ENCODE results near the gene UBB. TPM values are rescaled to one million over a fixed set of nuclear protein-coding genes. Genes with fewer than 3 reads are reported as not detected.

UBB gene
- total and polyA plus RNA-seq, 2 of the 4 experiments (the other 2 are of a cell fraction), result 2,561 to 4,283 TPM

DNA sequence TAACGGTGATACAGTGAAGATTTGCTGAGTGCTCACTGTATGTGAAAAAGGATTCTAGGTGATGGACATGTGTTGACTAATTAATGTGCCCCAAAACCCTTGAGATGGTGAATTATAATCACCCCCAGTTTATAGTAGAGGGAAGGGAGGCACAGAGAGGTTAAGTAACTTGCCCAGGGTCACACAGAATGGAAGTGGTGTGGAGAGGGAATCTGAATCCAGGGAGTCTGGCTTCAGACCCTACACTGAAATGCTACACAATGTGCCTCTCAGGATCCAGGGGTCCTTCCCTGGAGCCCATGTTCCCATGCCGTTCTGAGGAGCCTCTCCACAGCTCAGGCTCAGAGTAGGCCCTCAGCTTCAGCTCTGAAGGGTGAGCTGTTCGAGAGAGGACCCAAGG is 46.1 kb downstream of the UBB start:
- POLR2A ChIA-PET (ENCODE audit: unreplicated experiment), result interaction anchor here (1.0 kb wide), 1 partner anchor 11 kb away, joined by 3 read pairs; no protein-coding TSS in a partner anchor
- no peaks in the 10 kb centered on the region; the same call in 1 of the 2 replicates for H4K20me1 ChIP-seq (ENCODE audit: insufficient read depth, low read length)
- H3K36me3 ChIP-seq (ENCODE audit: control insufficient read depth, insufficient read depth, low read length), result peaks cover 14% of the 10 kb centered on the region; the same call in 1 of the 2 replicates
- peaks cover 6% of the 10 kb centered on the region; the same call in 1 of the 2 replicates for H3K9me1 ChIP-seq (ENCODE audit: insufficient read depth, low read length)
- no peak overlapping the region for H3K56ac ChIP-seq (ENCODE audit: extremely low read depth, insufficient read depth, low read length)
- no peak overlapping the region for H2BK5ac ChIP-seq (ENCODE audit: low read depth, low read length, poor library complexity, severe bottlenecking)
- no peak overlapping the region for H3K4me2 ChIP-seq (ENCODE audit: low read depth, low read length)
- peaks cover 0 to 35% of the 10 kb centered on the region in 2 experiments; a peak in 2 of 4 replicates for H3K79me1 ChIP-seq (ENCODE audit: low read depth in 1 of 2, low read length in 2 of 2)
- intact Hi-C loops (cut with micrococcal nuclease), result no loop called here
- H2AFZ ChIP-seq (replicated peaks; ENCODE audit: low read length, poor library complexity), result no peak overlapping the region
- no peak overlapping the region for H2BK120ac ChIP-seq (ENCODE audit: low read depth, low read length)
- H3K23ac ChIP-seq (ENCODE audit: low read depth, low read length), result no peak overlapping the region
- H4K8ac ChIP-seq (ENCODE audit: low read depth in 2 of 2, low read length in 2 of 2), result no peak overlapping the region
- no peak overlapping the region for H4K91ac ChIP-seq (ENCODE audit: insufficient read depth, low read depth, low read length)
- in situ Hi-C loops (cut with MboI; ENCODE audit: low sequenced_read_pairs), result no loop called here
- no peak overlapping the region for H4K5ac ChIP-seq (ENCODE audit: low read depth, low read length)
- dilution Hi-C loops (cut with HindIII; ENCODE audit: low sequenced_read_pairs, unreplicated experiment), result no loop called here
- H3K27ac ChIP-seq (ENCODE audit: insufficient read depth, low read length), result no peak overlapping the region
- no peak overlapping the region for H2AK9ac ChIP-seq (replicated peaks; ENCODE audit: low read depth, low read length, poor library complexity)
- H3K27me3 ChIP-seq (ENCODE audit: control insufficient read depth, insufficient read depth, low read length), result no peaks in the 10 kb centered on the region
- 82% methylated on average over 2 of the region's 3 CpGs; no CpG with 5 or more reads in 1 of the 2 experiments for WGBS, 2 experiments (ENCODE audit: extremely low coverage in 2 of 2, insufficient read length in 1 of 2)
- ATAC-seq (ENCODE audit: low read depth) (no peak), DNase-seq (no peak)
- no peaks in the 10 kb centered on the region for H3K9me3 ChIP-seq (ENCODE audit: control insufficient read depth, insufficient read depth, low read length)
- no peak overlapping the region for H3K4ac ChIP-seq (ENCODE audit: low read depth, low read length)
- TF ChIP-seq ELK1 (IDR thresholded peaks at IDR 0.05; ENCODE audit: borderline replicate concordance, low read depth, low read length), result no peak
- TF ChIP-seq BHLHE40 (IDR thresholded peaks at IDR 0.05; ENCODE audit: low read depth, low read length), result no peak
- TF ChIP-seq POLR2A (IDR thresholded peaks at IDR 0.05; ENCODE audit: low read depth, low read length), result no peak
- TF ChIP-seq MAFK (IDR thresholded peaks at IDR 0.05; ENCODE audit: low read depth, low read length), result no peak
- TF ChIP-seq FOS (IDR thresholded peaks at IDR 0.05; ENCODE audit: low read depth, low read length), result no peak
- no peak for TF ChIP-seq NFE2L2 (IDR thresholded peaks at IDR 0.05; ENCODE audit: low read depth, low read length)
- no peak for TF ChIP-seq RAD21 (IDR thresholded peaks at IDR 0.05; ENCODE audit: low read length)
- TF ChIP-seq RCOR1 (IDR thresholded peaks at IDR 0.05; ENCODE audit: insufficient replicate concordance, low read length), result no peak
- TF ChIP-seq MAZ (IDR thresholded peaks at IDR 0.05; ENCODE audit: borderline replicate concordance, low read depth, low read length), result no peak
- TF ChIP-seq, protein P1, sequence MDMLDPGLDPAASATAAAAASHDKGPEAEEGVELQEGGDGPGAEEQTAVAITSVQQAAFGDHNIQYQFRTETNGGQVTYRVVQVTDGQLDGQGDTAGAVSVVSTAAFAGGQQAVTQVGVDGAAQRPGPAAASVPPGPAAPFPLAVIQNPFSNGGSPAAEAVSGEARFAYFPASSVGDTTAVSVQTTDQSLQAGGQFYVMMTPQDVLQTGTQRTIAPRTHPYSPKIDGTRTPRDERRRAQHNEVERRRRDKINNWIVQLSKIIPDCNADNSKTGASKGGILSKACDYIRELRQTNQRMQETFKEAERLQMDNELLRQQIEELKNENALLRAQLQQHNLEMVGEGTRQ (IDR thresholded peaks at IDR 0.05; ENCODE audit: low read depth, low read length), result no peak
- TF ChIP-seq CEBPB (IDR thresholded peaks at IDR 0.05; ENCODE audit: low read depth, low read length), result no peak
- no peak for TF ChIP-seq CHD1 (IDR thresholded peaks at IDR 0.05; ENCODE audit: low read depth, low read length)
- TF ChIP-seq RFX5 (IDR thresholded peaks at IDR 0.05; ENCODE audit: low read depth, low read length), result no peak
- TF ChIP-seq MXI1 (IDR thresholded peaks at IDR 0.05; ENCODE audit: borderline replicate concordance, low read depth, low read length), result no peak
- TF ChIP-seq CTCF (conservative IDR thresholded peaks at IDR 0.05; ENCODE audit: low read depth, low read length), result no peak
- TF ChIP-seq SMC3 (IDR thresholded peaks at IDR 0.05; ENCODE audit: low read depth, low read length), result no peak
- H2AK5ac ChIP-seq (ENCODE audit: low read depth, low read length), result no peak overlapping the region
- H2BK20ac ChIP-seq (ENCODE audit: low read depth, low read length), result no peak overlapping the region
- H3K14ac ChIP-seq (replicated peaks; ENCODE audit: low read depth, low read length), result no peak overlapping the region
- no TSS peak for BruUV-seq (replicated peaks)
- CTCF ChIA-PET, result interaction anchor here (1.8 to 2.1 kb wide), 2 partner anchors 8 to 12 kb away, joined by 4 to 5 read pairs; no protein-coding TSS in a partner anchor
- no peak overlapping the region for H2BK15ac ChIP-seq (ENCODE audit: low read depth, low read length)
- H3K4me3 ChIP-seq (ENCODE audit: insufficient read depth, low read depth, low read length), result no peak overlapping the region
- no peak overlapping the region for H3K18ac ChIP-seq (ENCODE audit: low read depth, low read length)
- H3K9ac ChIP-seq (ENCODE audit: low read depth, low read length), result no peak overlapping the region
- H3K4me1 ChIP-seq (ENCODE audit: control insufficient read depth, insufficient read depth, low read length), result peaks cover 6% of the 10 kb centered on the region
